H1 (cell line): ENCODE measurements around the gene DNAH10. TPM values are rescaled to one million over a fixed set of nuclear protein-coding genes. Genes with fewer than 3 reads are reported as not detected.

ENCODE experiments used
- CTCF ChIA-PET: fragments of 300-600 bp; sonication (Branson Sonifier 250); formaldehyde crosslinking; loops from one replicate; lab custom pipeline; 2021; ENCODE audit not compliant: partially characterized antibody; lab: Charles Lee
- POLR2A ChIA-PET: fragments of 300-600 bp; sonication (Branson Sonifier 250); formaldehyde crosslinking; loops from one replicate; lab custom pipeline; 2021; ENCODE audit warnings: inconsistent platforms; ENCODE audit not compliant: partially characterized antibody; lab: Charles Lee
- DNase-seq, 2 experiments: peaks; one replicate each; pipeline versions ENCODE4 v3.0.0 to v3.0.0-alpha.2; 2010 to 2022; ENCODE audit warnings: low spot score in 2 of 2, low read depth in 1 of 2, mixed read lengths in 1 of 2
- FAIRE-seq: peaks from 2 replicates; lab custom pipeline; 2011; peaks lifted over from hg19 to GRCh38; lab: Jason Lieb, UNC
- H2AFZ ChIP-seq: 2 replicates; pipeline ENCODE4 v1.8.1; 2012; ENCODE audit warnings: low read length, inconsistent platforms
- H2AK5ac ChIP-seq: 2 replicates; pipeline ENCODE4 v1.6.1; 2013; ENCODE audit warnings: low read depth, low read length
- H2BK120ac ChIP-seq: replicated peaks from 2 replicates; pipeline ENCODE3; 2013; ENCODE audit warnings: low read depth, low read length, inconsistent platforms
- H2BK12ac ChIP-seq: 2 replicates; pipeline ENCODE4 v1.6.1; 2013; ENCODE audit warnings: low read depth, low read length
- H2BK15ac ChIP-seq: 2 replicates; pipeline ENCODE4 v1.6.1; 2013; ENCODE audit warnings: low read length
- H2BK20ac ChIP-seq: 2 replicates; pipeline ENCODE4 v1.6.1; 2013; ENCODE audit warnings: low read length
- H2BK5ac ChIP-seq: 2 replicates; pipeline ENCODE4 v1.6.1; 2013; ENCODE audit warnings: low read depth, low read length
- H3K14ac ChIP-seq: 2 replicates; pipeline ENCODE4 v1.6.1; 2013; ENCODE audit warnings: inconsistent platforms; ENCODE audit not compliant: insufficient read length
- H3K18ac ChIP-seq: 2 replicates; pipeline ENCODE4 v1.6.1; 2013; ENCODE audit warnings: low read length; ENCODE audit errors: extremely low read depth
- H3K23ac ChIP-seq: 2 replicates; pipeline ENCODE4 v1.6.1; 2013; ENCODE audit warnings: inconsistent platforms; ENCODE audit not compliant: insufficient read length
- H3K23me2 ChIP-seq: 2 replicates; pipeline ENCODE4 v1.6.1; 2013; ENCODE audit warnings: low read depth, low read length
- H3K27ac ChIP-seq: 2 replicates; pipeline ENCODE4 v1.6.1; 2011; ENCODE audit warnings: low read depth, low read length, inconsistent platforms
- H3K27me3 ChIP-seq, 4 experiments: replicated peaks in 1 of 4; 1 replicate in 1 of 4; 2 replicates in 3 of 4; pipeline versions ENCODE4 v1.6.1 to v1.8.1; 2011 to 2013; ENCODE audit warnings: low read length in 3 of 4, mild to moderate bottlenecking in 3 of 4, inconsistent platforms in 2 of 4, mixed read lengths in 2 of 4, moderate library complexity in 1 of 4; ENCODE audit not compliant: control insufficient read depth in 3 of 4, insufficient read depth in 3 of 4; ENCODE audit errors: extremely low read depth in 1 of 4
- H3K36me3 ChIP-seq, 4 experiments: 2 replicates each; pipeline versions ENCODE4 v1.6.1 to v1.8.1; 2011 to 2013; ENCODE audit warnings: mild to moderate bottlenecking in 4 of 4, low read length in 3 of 4, moderate library complexity in 2 of 4, control low read depth in 1 of 4, inconsistent platforms in 1 of 4; ENCODE audit not compliant: insufficient read depth in 4 of 4, control insufficient read depth in 2 of 4
- H3K4ac ChIP-seq: replicated peaks from 2 replicates; pipeline ENCODE3; 2013; ENCODE audit warnings: low read length, low read depth, mixed read lengths, inconsistent platforms; ENCODE audit not compliant: insufficient read length
- H3K4me1 ChIP-seq, 4 experiments: replicated peaks in 1 of 4; 1 replicate in 1 of 4; 2 replicates in 3 of 4; pipeline versions ENCODE4 v1.6.1 to v1.8.1; 2011 to 2013; ENCODE audit warnings: low read length in 3 of 4, inconsistent platforms in 2 of 4, mixed read lengths in 1 of 4; ENCODE audit not compliant: insufficient read depth in 4 of 4, control insufficient read depth in 3 of 4
- H3K4me2 ChIP-seq, 2 experiments: 2 replicates each; pipeline versions ENCODE4 v1.6.1 to v1.8.1; 2011 to 2013; ENCODE audit warnings: low read depth in 2 of 2, low read length in 2 of 2, control low read depth in 1 of 2, inconsistent platforms in 1 of 2, mild to moderate bottlenecking in 1 of 2; ENCODE audit not compliant: insufficient read depth in 1 of 2
- H3K4me3 ChIP-seq, 4 experiments: fragments of 200-600, 300-600 bp in 1 of 4; sonication (generic), shearing (Covaris generic), sonication (Bioruptor Twin) in 1 of 4; 2 replicates each; pipeline versions ENCODE4 v1.5.1 to v1.8.1; 2011 to 2016; ENCODE audit warnings: low read length in 4 of 4, low read depth in 3 of 4, control low read depth in 2 of 4, inconsistent platforms in 2 of 4, mild to moderate bottlenecking in 2 of 4, mixed read lengths in 1 of 4, moderate library complexity in 1 of 4; ENCODE audit not compliant: insufficient read depth in 2 of 4; ENCODE audit errors: extremely low read depth in 1 of 4
- H3K56ac ChIP-seq: replicated peaks from 2 replicates; pipeline ENCODE3; 2013; ENCODE audit warnings: low read depth, mild to moderate bottlenecking, mixed read lengths, low read length, inconsistent platforms; ENCODE audit not compliant: insufficient read length
- H3K79me1 ChIP-seq: 2 replicates; pipeline ENCODE4 v1.6.1; 2013; ENCODE audit warnings: low read depth, low read length, control low read depth
- H3K79me2 ChIP-seq, 2 experiments: 2 replicates each; pipeline versions ENCODE4 v1.6.1 to v1.8.1; 2012 to 2013; ENCODE audit warnings: low read length in 2 of 2, mild to moderate bottlenecking in 2 of 2, inconsistent platforms in 1 of 2; ENCODE audit not compliant: insufficient read depth in 2 of 2, control insufficient read depth in 1 of 2
- H3K9ac ChIP-seq, 4 experiments: replicated peaks in 1 of 4; 1 replicate in 1 of 4; 2 replicates in 3 of 4; pipeline versions ENCODE4 v1.6.1 to v1.8.1; 2011 to 2013; ENCODE audit warnings: low read depth in 3 of 4, low read length in 3 of 4, control low read depth in 2 of 4, mild to moderate bottlenecking in 2 of 4, moderate library complexity in 2 of 4, inconsistent platforms in 1 of 4; ENCODE audit errors: extremely low read depth in 1 of 4
- H3K9me3 ChIP-seq, 2 experiments: 2 replicates each; pipeline versions ENCODE4 v1.6.1 to v1.8.1; 2012 to 2013; ENCODE audit warnings: mild to moderate bottlenecking in 2 of 2, moderate library complexity in 2 of 2, control low read depth in 1 of 2, inconsistent platforms in 1 of 2, low read depth in 1 of 2, low read length in 1 of 2, mixed read lengths in 1 of 2; ENCODE audit not compliant: insufficient read depth in 2 of 2
- H4K20me1 ChIP-seq, 2 experiments: replicated peaks in 1 of 2; 2 replicates each; pipeline versions ENCODE3 to v1.8.1; 2011 to 2013; ENCODE audit warnings: inconsistent platforms in 2 of 2, low read length in 2 of 2, mild to moderate bottlenecking in 1 of 2; ENCODE audit not compliant: insufficient read depth in 2 of 2, control insufficient read depth in 1 of 2
- H4K5ac ChIP-seq: 2 replicates; pipeline ENCODE4 v1.6.1; 2013; ENCODE audit warnings: low read length, low read depth, mixed read lengths, inconsistent platforms; ENCODE audit not compliant: insufficient read length
- H4K8ac ChIP-seq: 2 replicates; pipeline ENCODE4 v1.8.0; 2013; ENCODE audit warnings: mild to moderate bottlenecking, moderate library complexity, low read length, inconsistent platforms; ENCODE audit not compliant: insufficient read depth; ENCODE audit errors: extremely low read depth
- H4K91ac ChIP-seq: replicated peaks from 2 replicates; pipeline ENCODE3; 2013; ENCODE audit warnings: low read length, mixed read lengths, inconsistent platforms; ENCODE audit not compliant: insufficient read length
- PHF8 ChIP-seq: fragments of 200-600 bp; sonication (generic); conservative IDR thresholded peaks from 2 replicates; pipeline ENCODE4 v1.7.1; 2012; ENCODE audit warnings: low read depth, mild to moderate bottlenecking, inconsistent platforms, low read length, moderate library complexity
- WGBS, 2 experiments: shearing (Covaris generic) in 1 of 2; methylation state at CpG; one replicate each; pipeline versions ENCODE4 v1.1.6 to v1.1.7; 2013 to 2015; ENCODE audit warnings: low lambda C conversion rate in 2 of 2, mixed read lengths in 2 of 2, inconsistent platforms in 1 of 2, low coverage in 1 of 2, missing lambda C conversion rate in 1 of 2; ENCODE audit not compliant: insufficient replicate concordance in 2 of 2, insufficient coverage in 1 of 2, insufficient read length in 1 of 2; ENCODE audit errors: extremely low coverage in 1 of 2, missing lambda C conversion rate in 1 of 2; 5-methylcytosine and 5-hydroxymethylcytosine counted together
- long read RNA-seq, 2 experiments: library from RNA in 1 of 2; library from capped mRNA in 1 of 2; stranded (forward); transcript quantifications; one replicate each; pipeline ENCODE4 v2.0.0, GENCODE V29; 2021; ENCODE audit warnings: inconsistent platforms in 1 of 2
- polyA minus RNA-seq, 3 experiments: library from RNA; depleted of rRNA, polyadenylated mRNA; stranded (reverse); fragments of >200 nt; gene quantifications; 1 replicate in 2 of 3; 2 replicates in 1 of 3; pipeline ENCODE4 v1.2.3, GENCODE V29; 2011
- polyA plus RNA-seq, 7 experiments: library from polyadenylated mRNA; depleted of rRNA in 3 of 7; stranded (reverse) in 5 of 7; unstranded in 2 of 7; fragments of >200 nt in 5 of 7; fragments of 200-250 nt in 2 of 7; gene quantifications; 1 replicate in 5 of 7; 2 replicates in 1 of 7; 4 replicates in 1 of 7; pipeline versions ENCODE4 v1.2.1 to v1.2.3, GENCODE V29; 2011 to 2013; ENCODE audit warnings: missing spikeins in 2 of 7, mixed read lengths in 2 of 7
- total RNA-seq: library from RNA; stranded (reverse); fragmentation: NEBNext Ultra II Directional; extraction: Animal tissue kit (Norgen Biotek cat#: 25700); gene quantifications from 2 replicates; pipeline ENCODE4 v1.2.1, GENCODE V29; 2021

The DNAH10 gene, protein sequence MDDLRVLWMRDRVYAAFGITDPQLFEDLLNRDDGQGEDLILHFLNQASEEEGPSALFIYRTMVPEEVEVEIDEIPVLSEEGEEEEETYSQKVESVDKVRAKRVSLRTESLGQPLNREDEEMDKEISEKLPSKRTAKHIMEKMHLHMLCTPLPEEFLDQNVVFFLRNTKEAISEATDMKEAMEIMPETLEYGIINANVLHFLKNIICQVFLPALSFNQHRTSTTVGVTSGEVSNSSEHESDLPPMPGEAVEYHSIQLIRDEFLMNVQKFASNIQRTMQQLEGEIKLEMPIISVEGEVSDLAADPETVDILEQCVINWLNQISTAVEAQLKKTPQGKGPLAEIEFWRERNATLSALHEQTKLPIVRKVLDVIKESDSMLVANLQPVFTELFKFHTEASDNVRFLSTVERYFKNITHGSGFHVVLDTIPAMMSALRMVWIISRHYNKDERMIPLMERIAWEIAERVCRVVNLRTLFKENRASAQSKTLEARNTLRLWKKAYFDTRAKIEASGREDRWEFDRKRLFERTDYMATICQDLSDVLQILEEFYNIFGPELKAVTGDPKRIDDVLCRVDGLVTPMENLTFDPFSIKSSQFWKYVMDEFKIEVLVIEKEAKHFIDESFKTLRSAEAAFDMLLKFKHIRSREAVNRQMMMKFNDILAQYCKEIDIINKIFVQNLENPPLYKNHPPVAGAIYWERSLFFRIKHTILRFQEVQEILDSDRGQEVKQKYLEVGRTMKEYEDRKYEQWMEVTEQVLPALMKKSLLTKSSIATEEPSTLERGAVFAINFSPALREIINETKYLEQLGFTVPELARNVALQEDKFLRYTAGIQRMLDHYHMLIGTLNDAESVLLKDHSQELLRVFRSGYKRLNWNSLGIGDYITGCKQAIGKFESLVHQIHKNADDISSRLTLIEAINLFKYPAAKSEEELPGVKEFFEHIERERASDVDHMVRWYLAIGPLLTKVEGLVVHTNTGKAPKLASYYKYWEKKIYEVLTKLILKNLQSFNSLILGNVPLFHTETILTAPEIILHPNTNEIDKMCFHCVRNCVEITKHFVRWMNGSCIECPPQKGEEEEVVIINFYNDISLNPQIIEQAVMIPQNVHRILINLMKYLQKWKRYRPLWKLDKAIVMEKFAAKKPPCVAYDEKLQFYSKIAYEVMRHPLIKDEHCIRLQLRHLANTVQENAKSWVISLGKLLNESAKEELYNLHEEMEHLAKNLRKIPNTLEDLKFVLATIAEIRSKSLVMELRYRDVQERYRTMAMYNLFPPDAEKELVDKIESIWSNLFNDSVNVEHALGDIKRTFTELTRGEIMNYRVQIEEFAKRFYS (N-terminal part only)
- total RNA-seq: 0.24 and 0.27 TPM in 2 replicates
- polyA plus RNA-seq (2011; rRNA removed): 0.02 and 0.09 TPM in 2 replicates
- polyA plus RNA-seq (2011; cell fraction: cytosol; rRNA removed): 0.05 TPM
- 0.10 TPM for polyA plus RNA-seq (2011; cell fraction: nucleus; rRNA removed)
- polyA plus RNA-seq (2012, experiment 1 of 2): 0.03 to 0.09 TPM (median 0.06 TPM) in 4 replicates
- not detected for polyA plus RNA-seq (2012, experiment 2 of 2)
- 0.02 TPM for polyA plus RNA-seq (2013, experiment 1 of 2)
- polyA plus RNA-seq (2013, experiment 2 of 2): 0.06 TPM
- 0.10 and 0.16 TPM in 2 replicates for polyA minus RNA-seq (2011; rRNA and poly(A)+ RNA removed)
- polyA minus RNA-seq (2011; cell fraction: cytosol; rRNA and poly(A)+ RNA removed): not detected
- 0.20 TPM for polyA minus RNA-seq (2011; cell fraction: nucleus; rRNA and poly(A)+ RNA removed)
- long read RNA-seq, experiment 1: 0 reads
- long read RNA-seq, experiment 2: 0 reads

DNA sequence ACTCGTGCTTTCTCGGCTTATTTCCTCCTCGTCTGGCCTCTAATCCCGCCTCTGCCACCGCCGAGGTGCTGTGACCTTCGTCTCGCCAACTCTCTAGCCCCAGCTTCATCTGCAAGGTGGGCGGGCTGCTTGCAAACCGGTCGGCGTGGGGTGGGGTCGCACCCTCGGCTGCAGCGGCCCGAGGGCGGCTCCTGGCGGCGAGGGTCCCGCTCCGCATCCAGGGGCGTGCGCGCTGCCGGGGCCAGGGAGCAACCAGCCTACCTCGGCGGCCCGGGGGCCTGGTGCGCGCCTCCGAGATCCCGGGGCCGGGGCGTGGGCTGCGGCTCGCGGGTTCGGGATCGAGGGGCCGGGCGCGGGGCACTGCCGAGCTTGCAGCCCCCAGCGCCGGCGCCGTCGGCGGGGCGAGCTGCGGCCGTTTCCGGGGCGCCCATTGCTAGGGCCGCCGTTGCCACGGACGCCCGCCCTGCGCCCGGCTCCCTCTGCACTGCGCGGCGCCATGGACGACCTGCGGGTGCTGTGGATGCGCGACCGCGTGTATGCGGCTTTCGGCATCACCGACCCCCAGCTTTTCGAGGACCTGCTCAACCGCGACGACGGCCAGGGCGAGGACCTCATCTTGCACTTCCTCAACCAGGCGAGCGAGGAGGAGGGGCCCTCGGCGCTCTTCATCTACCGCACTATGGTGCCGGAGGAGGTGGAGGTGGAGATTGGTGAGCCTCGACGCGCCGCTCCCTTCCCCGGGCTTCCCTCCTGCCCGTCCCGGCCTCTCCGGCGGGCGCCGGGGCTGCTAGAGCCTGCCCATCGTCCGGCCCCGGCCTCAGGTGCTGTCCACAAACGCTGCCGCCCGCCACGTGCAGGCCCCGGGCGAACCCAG, at the start of gene DNAH10:
Gene DNAH10, plus strand, starts transcription at position 461 of the 874 bp plus-strand sequence. Its CDS starts 36 bp downstream, at position 497.
- Histone ChIP-seq H3K27ac (no peak within 1 kb of the TSS), H2BK20ac (no peak within 1 kb of the TSS; the same call in 1 of the 2 replicates), H3K56ac (peak within 1 kb of the TSS; percentile 25), H3K9me3 (no peaks in the 10 kb centered on the region), H3K79me2 (no peaks in the 10 kb centered on the region), H3K79me1 (no peaks in the 10 kb centered on the region), H2AFZ (peak within 1 kb of the TSS; percentile 60; the same call in 1 of the 2 replicates), H3K4me1 (peaks cover 0 to 6% (median 5%) of the 10 kb centered on the region in 4 experiments; a peak in 4 of 7 replicates), H2BK12ac (no peak within 1 kb of the TSS), H2BK15ac (no peak within 1 kb of the TSS), H3K23me2 (peaks cover 10% of the 10 kb centered on the region), H4K5ac (no peak within 1 kb of the TSS), H4K8ac (peak within 1 kb of the TSS; percentile 85), H3K36me3 (peaks cover 0 to 18% (median 3%) of the 10 kb centered on the region in 4 experiments; a peak in 5 of 8 replicates), H3K18ac (peak within 1 kb of the TSS; percentile 78), H3K23ac (no peak within 1 kb of the TSS), H3K14ac (no peak within 1 kb of the TSS), H2AK5ac (no peak within 1 kb of the TSS), H3K9ac (peak within 1 kb of the TSS in 3 of 4 experiments; percentile 6 to 19 (median 9); a peak in 4 of 7 replicates), H3K4ac (no peak within 1 kb of the TSS), H3K27me3 (peaks cover 0 to 5% (median 2%) of the 10 kb centered on the region in 4 experiments; a peak in 2 of 7 replicates), H4K20me1 (peaks cover 0 to 2% of the 10 kb centered on the region in 2 experiments), H2BK5ac (peak within 1 kb of the TSS; percentile 60; the same call in 1 of the 2 replicates), H3K4me3 (peak within 1 kb of the TSS; percentile 56 to 65 (median 60)), H4K91ac (no peak within 1 kb of the TSS), H2BK120ac (peak within 1 kb of the TSS; percentile 15), H3K4me2 (peak within 1 kb of the TSS; percentile 72 to 99)
- FAIRE-seq (no peak), DNase-seq (peak; percentile 33 to 90)
- POLR2A ChIA-PET: interaction anchor here (0.6 to 1.9 kb wide), 4 partner anchors 10 to 575 kb away, joined by 3 to 9 read pairs (median 4); no protein-coding TSS in a partner anchor
- CTCF ChIA-PET: interaction anchor here (0.6 to 1.7 kb wide), 11 partner anchors 12 to 235 kb away, joined by 3 to 5 read pairs (median 3); no protein-coding TSS in a partner anchor
- 4% methylated on average over 81 of the region's 105 CpGs; no CpG with 5 or more reads in 1 of the 2 experiments for WGBS, 2 experiments
- TF ChIP-seq PHF8: 0 out of 2 replicates have a peak, but pooled peaks have one; percentile 29
